ENCODE data around the gene RBL1.

- TF ChIP-seq CTCF (IDR thresholded peaks at IDR 0.05) (no peak), ZFX (IDR thresholded peaks at IDR 0.05; ENCODE audit: borderline replicate concordance) (no peak)
Measured at GRCh38 chr20:37011147-37011546, 84.7 kb downstream of the RBL1 start.

Data from 22Rv1 (cell line).